Fibroblast of lung (primary cell): Measurements from ENCODE around the gene TIGD2.

Experiments used
- CTCF ChIP-seq, 2 donors: IDR thresholded peaks in 1 of 2; conservative IDR thresholded peaks in 1 of 2; 1 replicate in 1 of 2; 2 replicates in 1 of 2; pipeline ENCODE4 v1.5.1; 2011 to 2012; ENCODE audit warnings: low read length in 2 of 2, control low read depth in 1 of 2, inconsistent platforms in 1 of 2, low read depth in 1 of 2, mild to moderate bottlenecking in 1 of 2
- EZH2 ChIP-seq: IDR thresholded peaks from 2 replicates; pipeline ENCODE4 v1.5.1; 2012; ENCODE audit warnings: low read length, control low read depth, mild to moderate bottlenecking; ENCODE audit errors: missing control alignments

DNA sequence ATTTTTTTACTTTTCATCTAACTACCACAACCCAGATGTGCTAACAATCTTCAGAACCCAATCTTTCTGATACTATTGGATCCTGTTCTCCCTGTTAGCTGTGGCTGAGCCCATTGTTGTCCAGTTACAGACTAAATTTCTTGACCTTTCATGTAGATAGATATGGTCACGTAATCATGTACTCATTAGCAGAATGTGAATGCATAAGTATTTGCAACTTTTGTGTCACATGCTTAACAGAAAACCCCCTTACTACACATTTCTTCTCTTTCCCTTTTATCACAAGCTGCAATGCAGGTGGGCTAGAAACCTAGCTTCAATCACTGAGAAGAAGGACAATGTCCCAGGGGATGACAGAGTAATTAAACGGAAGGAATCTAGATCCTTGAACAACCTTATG is 41.3 kb upstream of the TIGD2 start:
- TF ChIP-seq CTCF (conservative IDR thresholded peaks at IDR 0.05 in 1 of 2, IDR thresholded peaks at IDR 0.05 in 1 of 2; ENCODE audit: low read depth in 1 of 2, low read length in 2 of 2) (no peak), EZH2 (no peak)
